Testis (tissue), 3 donors: ENCODE data around the gene CDH13. TPM values are rescaled to one million over a fixed set of nuclear protein-coding genes. Genes with fewer than 3 reads are reported as not detected.

Experiments used
- DNase-seq: peaks from one replicate; pipeline ENCODE4 v3.0.0-alpha.2; 2019
- H3K27ac ChIP-seq, 2 donors: fragments of 200-600 bp; sonication (generic); one replicate each; pipeline ENCODE4 v1.5.1; 2019
- H3K27me3 ChIP-seq: fragments of 200-600 bp; sonication (generic); one replicate; pipeline ENCODE4 v1.5.1; 2019
- H3K36me3 ChIP-seq: fragments of 200-600 bp; sonication (generic); one replicate; pipeline ENCODE4 v1.5.1; 2017; ENCODE audit warnings: low read depth; ENCODE audit errors: missing control alignments
- H3K4me1 ChIP-seq: fragments of 200-600 bp; sonication (generic); one replicate; pipeline ENCODE4 v1.5.1; 2019
- H3K4me3 ChIP-seq, 2 donors: fragments of 200-600 bp; sonication (generic); one replicate each; pipeline ENCODE4 v1.5.1; 2017 to 2019
- H3K9me3 ChIP-seq: fragments of 200-600 bp; sonication (generic); one replicate; pipeline ENCODE4 v1.5.1; 2017
- CTCF ChIP-seq, 3 experiments: fragments of 450-650 bp in 2 of 3; fragments of 200-600 bp in 1 of 3; sonication (generic) in 1 of 3; IDR thresholded peaks; one replicate each; pipeline ENCODE4 v1.5.1; 2016 to 2019; ENCODE audit warnings: antibody characterized with exemption in 3 of 3, mild to moderate bottlenecking in 2 of 3, moderate library complexity in 1 of 3
- POLR2A ChIP-seq: fragments of 450-650 bp; IDR thresholded peaks from one replicate; pipeline ENCODE4 v1.6.1; 2017; ENCODE audit warnings: antibody characterized with exemption, mild to moderate bottlenecking, moderate library complexity
- WGBS, 2 donors: methylation state at CpG; one replicate each; pipeline ENCODE4 v1.1.5; 2018; 5-methylcytosine and 5-hydroxymethylcytosine counted together
- intact Hi-C: fragments of 100-400 bp; cut with DNase I; formaldehyde crosslinking; loops from one replicate; pipeline ENCODE4 v1.15.1; 2023; ENCODE audit warnings: low total_unique reads
- polyA plus RNA-seq: library from polyadenylated mRNA; stranded (reverse); fragments of 350-450 nt; fragmentation: Illumina TruSeq; extraction: RNeasy Lipid Tissue Mini Kit (QIAGEN cat#74804); gene quantifications from one replicate; pipeline ENCODE4 v1.2.3, GENCODE V29; 2014; ENCODE audit warnings: low read depth, low replicate concordance; ENCODE audit not compliant: insufficient read depth
- total RNA-seq, 2 donors: library from RNA; depleted of rRNA; stranded (reverse); fragments of >200 nt; gene quantifications; one replicate each; pipeline ENCODE4 v1.2.3, GENCODE V29; 2016

The CDH13 gene
- total and polyA plus RNA-seq, 3 donors from 2014 or later, result 1.2 to 11.1 (median 2.0) TPM

- no peak overlapping the region for H3K27ac ChIP-seq
- no peaks in the 10 kb centered on the region for H3K9me3 ChIP-seq
- TF ChIP-seq CTCF (IDR thresholded peaks at IDR 0.05) (no peak), POLR2A (no peak)
- H3K27me3 ChIP-seq, result no peaks in the 10 kb centered on the region
- no peak for DNase-seq
- H3K4me1 ChIP-seq, result no peaks in the 10 kb centered on the region
- H3K4me3 ChIP-seq, result no peak overlapping the region
- intact Hi-C loops, result no loop called here
- no peaks in the 10 kb centered on the region for H3K36me3 ChIP-seq
- 85 to 86% methylated on average over 2 of the region's 2 CpGs for WGBS, 2 donors
These were observed 688.5 kb downstream of the CDH13 start for GRCh38 chr16:83315271-83315670.

- Histone ChIP-seq H3K4me1 (no peaks in the 10 kb centered on the region), H3K27ac (no peak overlapping the region), H3K27me3 (no peaks in the 10 kb centered on the region), H3K9me3 (no peaks in the 10 kb centered on the region), H3K4me3 (no peak overlapping the region), H3K36me3 (no peaks in the 10 kb centered on the region)
- WGBS, 2 donors, result 57 to 74% methylated on average over 3 of the region's 3 CpGs
- no peak for DNase-seq
- intact Hi-C loops, result no loop called here
- no peak for TF ChIP-seq CTCF (IDR thresholded peaks at IDR 0.05)
- no peak for TF ChIP-seq POLR2A
These were observed 689.7 kb downstream of the CDH13 start for GRCh38 chr16:83316458-83316857.

- DNase-seq, result no peak
- H3K4me1 ChIP-seq, result no peaks in the 10 kb centered on the region
- no peaks in the 10 kb centered on the region for H3K9me3 ChIP-seq
- WGBS, 2 donors, result 91 to 93% methylated on average over 7 of the region's 7 CpGs
- no peak overlapping the region for H3K4me3 ChIP-seq
- H3K27me3 ChIP-seq, result no peaks in the 10 kb centered on the region
- intact Hi-C loops, result no loop called here
- TF ChIP-seq CTCF (IDR thresholded peaks at IDR 0.05) (no peak), POLR2A (no peak)
- no peaks in the 10 kb centered on the region for H3K36me3 ChIP-seq
- no peak overlapping the region for H3K27ac ChIP-seq
These were observed 691.6 kb downstream of the CDH13 start for GRCh38 chr16:83318390-83318789.

GRCh38 chr16:83328936-83329335 is 702.2 kb downstream of the CDH13 start:
- H3K9me3 ChIP-seq, result no peaks in the 10 kb centered on the region
- intact Hi-C loops, result no loop called here
- no peaks in the 10 kb centered on the region for H3K27me3 ChIP-seq
- no peak overlapping the region for H3K4me3 ChIP-seq
- DNase-seq, result no peak
- no peak overlapping the region for H3K27ac ChIP-seq
- 93% methylated on average over 3 of the region's 3 CpGs for WGBS, 2 donors
- TF ChIP-seq CTCF (IDR thresholded peaks at IDR 0.05), result no peak
- no peak for TF ChIP-seq POLR2A
- H3K36me3 ChIP-seq, result no peaks in the 10 kb centered on the region
- H3K4me1 ChIP-seq, result no peaks in the 10 kb centered on the region

GRCh38 chr16:83329441-83329840 is 702.7 kb downstream of the CDH13 start:
- Histone ChIP-seq H3K4me3 (no peak overlapping the region), H3K27ac (no peak overlapping the region), H3K36me3 (no peaks in the 10 kb centered on the region), H3K4me1 (no peaks in the 10 kb centered on the region), H3K27me3 (no peaks in the 10 kb centered on the region), H3K9me3 (no peaks in the 10 kb centered on the region)
- intact Hi-C loops, result no loop called here
- 79 to 81% methylated on average over 7 of the region's 7 CpGs for WGBS, 2 donors
- TF ChIP-seq CTCF (IDR thresholded peaks at IDR 0.05) (no peak), POLR2A (no peak)
- no peak for DNase-seq
